Measurements from ENCODE around the gene SAA2.

GRCh38 chr11:18282626-18283025 lies 34.2 kb upstream of the SAA2 start:
- TF ChIP-seq POLR2A (IDR thresholded peaks at IDR 0.05) (no peak), CTCF (IDR thresholded peaks at IDR 0.05) (no peak), POLR2AphosphoS5 (IDR thresholded peaks at IDR 0.05) (no peak)

All from prostate gland (tissue), 2 donors.